Retina (tissue), 1 donor: Measurements from ENCODE around the gene SMG6.
"Not testable (repeated sequence)": the region's sequence is repeated elsewhere in the genome, so short reads cannot be mapped to it uniquely, and the experiment has no call there.

ENCODE experiments used
- DNase-seq: peaks from one replicate; pipeline ENCODE4 v3.0.0-alpha.2; 2016

The SMG6 gene

DNA sequence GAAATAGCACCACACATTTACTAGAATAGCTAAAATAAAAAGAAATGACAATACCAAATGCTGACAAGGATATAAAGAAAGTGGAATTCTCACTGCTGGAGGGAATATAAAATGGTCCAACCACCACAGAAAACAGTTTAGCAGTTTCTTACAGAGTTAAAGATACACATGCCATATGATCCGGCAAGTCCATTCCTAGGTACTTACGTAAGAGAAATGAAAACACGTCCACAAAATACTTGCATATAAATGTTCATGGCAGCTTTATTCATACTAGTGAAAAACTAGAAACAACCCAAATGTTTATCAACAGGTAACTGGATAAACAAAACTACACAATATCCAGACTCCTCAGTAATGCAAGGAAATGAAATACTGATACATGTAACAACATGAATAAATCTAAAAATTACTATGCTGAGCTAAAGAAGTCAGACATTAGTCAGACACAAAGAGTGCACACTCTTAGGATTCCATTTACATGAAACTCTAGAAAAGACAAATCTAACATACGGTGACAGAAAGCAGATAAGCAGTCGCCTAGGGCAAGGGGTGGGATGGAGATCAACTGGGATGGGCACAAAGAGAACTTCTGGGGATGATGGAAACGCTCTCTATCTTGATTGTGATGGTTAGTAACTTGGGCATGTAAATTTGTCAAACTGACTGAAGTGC lies 76.4 kb downstream of the SMG6 start:
- DNase-seq = no peak

GRCh38 chr17:2223617-2223927 lies 80.0 kb downstream of the SMG6 start:
- no peak for DNase-seq

DNA sequence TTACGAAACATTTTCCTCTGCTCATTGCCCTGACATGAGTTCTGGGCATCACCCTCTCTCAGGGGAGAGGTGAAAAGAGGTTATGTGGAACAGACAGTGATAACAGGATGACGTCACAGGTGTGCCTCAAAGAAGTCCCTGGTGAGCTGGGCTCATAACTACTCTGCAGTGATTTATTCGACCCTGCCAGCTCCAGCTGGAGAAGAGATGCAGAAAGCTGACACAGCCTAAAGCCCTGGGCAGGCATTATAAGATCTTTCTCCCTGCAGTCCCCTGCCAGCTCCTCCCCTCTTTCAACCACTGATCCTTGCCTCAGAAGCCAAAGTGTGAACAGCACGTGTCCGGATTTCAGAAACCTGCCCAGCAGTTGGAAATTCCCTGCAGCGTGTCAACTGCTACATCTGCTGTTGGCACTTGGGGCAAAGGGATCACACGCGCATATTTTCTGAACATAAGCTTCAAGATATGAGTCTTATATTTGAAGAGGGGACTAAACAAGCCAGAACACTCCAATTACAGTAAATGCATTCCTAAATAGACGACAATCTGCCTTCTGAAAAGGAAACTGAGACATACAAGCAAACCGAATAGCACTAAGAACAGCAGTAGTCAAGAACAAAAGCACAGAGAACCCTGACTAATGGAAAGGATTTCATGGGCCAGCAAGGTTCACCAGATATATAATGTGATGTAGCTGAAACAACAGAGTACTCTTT lies 80.5 kb downstream of the SMG6 start:
- DNase-seq = peak; percentile 29

GRCh38 chr17:2222301-2222700 lies 81.3 kb downstream of the SMG6 start:
- no peak for DNase-seq

GRCh38 chr17:2218426-2218825 lies 85.2 kb downstream of the SMG6 start:
- DNase-seq = no peak

- DNase-seq = peak; percentile 55
These were observed 87.8 kb downstream of the SMG6 start for GRCh38 chr17:2215616-2216364.

DNA sequence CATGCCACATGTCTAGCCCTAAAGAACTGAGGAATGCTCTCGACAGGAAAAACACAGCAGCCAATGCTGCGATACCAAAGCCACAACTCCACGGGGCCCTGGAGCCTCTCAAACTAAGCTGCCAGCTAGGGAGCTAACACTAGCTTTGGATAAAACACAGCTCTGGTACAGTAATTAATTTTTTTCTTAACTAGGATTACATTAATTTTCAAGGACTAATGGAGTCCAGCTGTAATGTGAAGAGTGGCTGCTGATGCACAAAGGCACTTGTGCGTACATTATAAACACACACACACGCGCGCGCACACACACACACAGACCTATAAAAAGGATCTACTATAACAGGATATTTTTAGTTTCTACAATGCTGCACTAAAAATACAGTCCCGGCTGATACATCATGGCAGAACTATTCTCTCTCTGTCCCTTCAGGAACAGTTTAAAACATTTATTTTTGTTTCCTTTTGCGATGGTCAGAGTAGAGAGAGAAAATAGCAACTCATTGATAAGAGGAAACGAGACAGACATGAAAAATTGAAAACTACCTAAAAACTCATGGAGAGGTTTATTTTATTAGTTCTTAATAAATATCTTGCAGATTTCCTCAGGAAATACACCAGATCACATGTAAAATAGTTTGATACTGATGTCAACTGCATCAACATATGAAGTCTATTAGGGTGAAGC lies 88.5 kb downstream of the SMG6 start:
- DNase-seq = peak; percentile 36

- DNase-seq = peak; percentile 59
These were observed 89.3 kb downstream of the SMG6 start for GRCh38 chr17:2214047-2214928.

- no peak for DNase-seq
These were observed 90.2 kb downstream of the SMG6 start for GRCh38 chr17:2213291-2213960.

- DNase-seq = no peak
These were observed 91.1 kb downstream of the SMG6 start for GRCh38 chr17:2212400-2212981.

DNA sequence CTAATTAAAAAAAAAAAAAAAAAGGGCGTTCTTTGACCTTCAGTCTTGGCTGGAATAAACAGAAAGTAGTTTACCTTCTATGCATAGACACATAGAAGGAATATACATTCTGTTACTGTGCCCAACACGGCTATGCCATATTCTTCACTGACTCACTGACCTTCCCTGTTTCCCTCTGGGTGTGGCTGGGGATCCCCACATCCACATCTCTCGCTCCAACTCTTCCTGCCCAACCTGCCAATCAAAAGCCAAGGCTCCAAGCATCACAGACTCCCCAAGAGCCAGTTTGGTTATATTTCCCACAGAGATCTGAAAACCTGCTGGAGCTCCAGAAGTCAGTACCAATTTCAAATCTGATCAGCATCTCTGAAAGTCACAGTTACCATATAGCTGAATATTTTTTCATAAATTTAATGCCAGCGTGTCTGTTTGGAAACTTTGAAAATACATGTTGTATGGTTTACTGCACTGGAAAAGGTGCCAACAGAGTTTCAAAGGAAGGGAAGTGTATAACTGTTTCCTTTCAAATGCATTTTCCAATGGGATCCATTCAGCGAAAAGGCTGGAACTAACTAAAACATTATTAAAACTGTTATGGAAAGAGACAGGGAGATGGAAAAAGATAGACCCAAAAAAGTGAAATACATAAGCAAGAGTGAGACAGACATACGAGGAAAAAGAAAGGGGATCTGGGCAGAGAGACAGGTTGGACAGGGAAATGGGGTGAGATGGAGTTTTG lies 91.8 kb downstream of the SMG6 start:
- DNase-seq = no peak

DNA sequence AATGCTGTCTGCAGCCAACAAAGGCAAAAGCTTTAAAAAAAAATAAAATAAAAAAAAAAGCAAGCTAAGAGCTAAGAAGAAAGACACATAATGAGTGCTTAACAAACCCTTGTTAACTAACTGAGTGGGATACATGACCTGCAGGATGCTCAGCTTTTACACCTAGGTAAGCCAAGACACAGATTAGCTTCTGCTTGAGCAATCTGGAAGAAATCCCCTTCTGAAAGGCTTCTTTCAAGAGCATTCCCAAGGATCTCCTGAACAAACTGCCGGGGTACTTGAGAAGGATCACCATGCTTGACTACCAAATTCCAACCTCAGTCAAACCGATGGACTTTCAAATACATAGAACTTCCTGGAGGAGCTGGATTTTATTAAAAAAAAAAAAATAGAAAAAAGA lies 92.9 kb downstream of the SMG6 start:
- no peak for DNase-seq

- DNase-seq = no peak
These were observed 95.6 kb downstream of the SMG6 start for GRCh38 chr17:2207815-2208515.

DNA sequence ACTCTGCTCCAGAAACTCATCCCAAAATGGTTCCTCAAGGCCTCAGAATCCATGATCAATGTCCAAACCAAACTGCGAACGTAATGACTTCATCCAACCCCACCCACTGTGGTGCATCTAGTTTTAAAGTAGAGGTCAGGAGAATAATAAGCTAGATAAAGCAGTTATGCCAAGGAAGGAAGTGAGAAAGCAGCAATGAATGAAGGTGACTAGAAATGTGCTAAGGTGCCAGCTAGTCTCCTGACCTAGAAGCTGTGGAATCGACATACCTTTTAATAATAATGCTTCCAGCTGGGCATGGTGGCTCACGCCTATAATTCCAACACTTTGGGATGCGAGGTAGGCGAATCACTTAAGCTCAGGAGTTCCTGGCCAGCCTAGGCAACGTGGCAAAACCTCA lies 99.2 kb downstream of the SMG6 start:
- DNase-seq = no peak

GRCh38 chr17:2203818-2204217 lies 99.8 kb downstream of the SMG6 start:
- no peak for DNase-seq

GRCh38 chr17:2202996-2203575 lies 100.5 kb downstream of the SMG6 start:
- DNase-seq = no peak

DNA sequence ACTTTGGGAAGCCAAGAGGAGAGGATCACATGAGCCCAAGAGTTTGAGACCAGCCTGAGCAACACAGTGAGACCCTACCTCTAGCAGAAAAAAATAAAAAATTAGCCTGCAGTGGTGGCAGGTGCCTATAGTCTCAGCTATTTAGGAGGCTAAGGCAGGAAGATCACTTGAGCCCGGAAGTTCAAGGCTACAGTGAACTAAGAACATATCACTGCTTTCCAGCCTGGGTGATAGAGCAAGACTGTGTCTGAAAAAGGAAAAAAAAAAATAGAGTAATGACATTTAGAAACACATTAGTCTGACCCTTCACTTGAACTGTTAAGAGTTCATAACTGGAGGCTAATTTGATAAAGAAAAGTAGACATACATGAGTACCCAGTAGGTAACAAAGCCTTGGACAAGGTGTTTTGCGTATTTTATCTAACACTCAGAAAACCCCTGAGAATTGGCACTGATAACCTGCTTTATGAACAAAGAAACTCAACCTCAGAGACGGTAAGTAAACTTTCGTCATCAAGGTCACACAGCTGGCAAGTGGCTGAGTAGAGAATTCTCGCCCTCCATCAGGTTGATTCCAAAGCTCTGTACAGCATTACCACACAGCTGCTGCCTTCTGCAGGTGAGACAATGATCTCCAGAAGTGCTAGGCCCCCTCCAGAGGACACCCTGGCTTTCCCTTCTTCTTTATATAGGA lies 101.1 kb downstream of the SMG6 start:
- no peak for DNase-seq

- not testable (repeated sequence) for DNase-seq
These were observed 104.2 kb downstream of the SMG6 start for GRCh38 chr17:2199386-2199785.

GRCh38 chr17:2198927-2199326 lies 104.7 kb downstream of the SMG6 start:
- no peak for DNase-seq
